ENCODE measurements around the gene ARHGDIB. TPM values are rescaled to one million over a fixed set of nuclear protein-coding genes. Genes with fewer than 3 reads are reported as not detected.

Gene ARHGDIB
- total RNA-seq, 1 experiment from 2014 or later, result 1.6 TPM

- ChIA-PET CTCF (interaction anchor here (2.2 kb wide), 1 partner anchor 9 kb away, joined by 10 read pairs; no protein-coding TSS in a partner anchor), POLR2A (interaction anchor here (0.7 kb wide), 1 partner anchor 327 kb away, joined by 3 read pairs; no protein-coding TSS in a partner anchor)
- ATAC-seq (no peak), DNase-seq (ENCODE audit: low spot score) (no peak)
- no peaks in the 10 kb centered on the region for H3K27me3 Mint-ChIP-seq (ENCODE audit: low read depth)
- H3K27ac Mint-ChIP-seq, result no peak overlapping the region
- peaks cover 19% of the 10 kb centered on the region for H3K4me1 Mint-ChIP-seq
- no peaks in the 10 kb centered on the region for H3K36me3 Mint-ChIP-seq
- H3K4me3 Mint-ChIP-seq, result no peak overlapping the region
- TF ChIP-seq KAT7 (CRISPR knock-in tag; IDR thresholded peaks at IDR 0.05; ENCODE audit: borderline replicate concordance), result no peak
- no peaks in the 10 kb centered on the region for H3K9me3 Mint-ChIP-seq
Measured at GRCh38 chr12:14927267-14927666, 34.1 kb downstream of the ARHGDIB start.

GRCh38 chr12:14924541-14924940 is 36.9 kb downstream of the ARHGDIB start:
- POLR2A ChIA-PET, result no interaction called here
- no peak for TF ChIP-seq IRF2 (CRISPR knock-in tag; IDR thresholded peaks at IDR 0.05; ENCODE audit: borderline replicate concordance, low read depth)
- no peak for TF ChIP-seq ATF1 (CRISPR knock-in tag; IDR thresholded peaks at IDR 0.05)
- TF ChIP-seq CBFB (CRISPR knock-in tag; IDR thresholded peaks at IDR 0.05; ENCODE audit: low read depth), result no peak
- no peak for TF ChIP-seq CTCF (IDR thresholded peaks at IDR 0.05)
- TF ChIP-seq CREM (CRISPR knock-in tag; IDR thresholded peaks at IDR 0.05), result no peak
- TF ChIP-seq PRDM15 (CRISPR knock-in tag; IDR thresholded peaks at IDR 0.05), result no peak
- no peak for TF ChIP-seq GTF2I (CRISPR knock-in tag; conservative IDR thresholded peaks at IDR 0.05)
- no peak for TF ChIP-seq FOXP1 (CRISPR knock-in tag; IDR thresholded peaks at IDR 0.05; ENCODE audit: borderline replicate concordance)
- TF ChIP-seq MAX (CRISPR knock-in tag; IDR thresholded peaks at IDR 0.05), result no peak
- TF ChIP-seq TEAD1 (CRISPR knock-in tag; IDR thresholded peaks at IDR 0.05), result no peak
- TF ChIP-seq GABPB1 (CRISPR knock-in tag; IDR thresholded peaks at IDR 0.05), result no peak
- TF ChIP-seq IRF1 (CRISPR knock-in tag; IDR thresholded peaks at IDR 0.05), result no peak
- TF ChIP-seq ETV6 (CRISPR knock-in tag; IDR thresholded peaks at IDR 0.05), result no peak
- no peak for TF ChIP-seq HMGA2 (CRISPR knock-in tag; IDR thresholded peaks at IDR 0.05)
- TF ChIP-seq ZNF416 (CRISPR knock-in tag; IDR thresholded peaks at IDR 0.05), result no peak
- no peak for TF ChIP-seq NR3C1 (CRISPR knock-in tag; conservative IDR thresholded peaks at IDR 0.05; ENCODE audit: low read depth)
- Mint-ChIP-seq H3K36me3 (no peaks in the 10 kb centered on the region), H3K27me3 (ENCODE audit: low read depth) (no peaks in the 10 kb centered on the region), H3K9me3 (no peaks in the 10 kb centered on the region), H3K4me3 (no peak overlapping the region), H3K27ac (no peak overlapping the region), H3K4me1 (peaks cover 17% of the 10 kb centered on the region)
- no peak for ATAC-seq
- CTCF ChIA-PET, result no interaction called here
- DNase-seq (ENCODE audit: low spot score), result no peak

- TF ChIP-seq GRHL2 (CRISPR knock-in tag; IDR thresholded peaks at IDR 0.05; ENCODE audit: insufficient replicate concordance, severe bottlenecking) (no peak), PREB (CRISPR knock-in tag; IDR thresholded peaks at IDR 0.05; ENCODE audit: borderline replicate concordance) (no peak), ZNF396 (CRISPR knock-in tag; IDR thresholded peaks at IDR 0.05; ENCODE audit: borderline replicate concordance) (no peak), ZNF219 (CRISPR knock-in tag; IDR thresholded peaks at IDR 0.05; ENCODE audit: borderline replicate concordance) (no peak), FOXP1 (CRISPR knock-in tag; IDR thresholded peaks at IDR 0.05; ENCODE audit: borderline replicate concordance) (no peak), JUN (CRISPR knock-in tag; IDR thresholded peaks at IDR 0.05) (no peak)
- H3K4me1 Mint-ChIP-seq, result peaks cover 13% of the 10 kb centered on the region
- no peak for DNase-seq (ENCODE audit: low spot score)
- H3K9me3 Mint-ChIP-seq, result no peaks in the 10 kb centered on the region
- ATAC-seq, result no peak
- H3K27me3 Mint-ChIP-seq (ENCODE audit: low read depth), result no peaks in the 10 kb centered on the region
- no peak overlapping the region for H3K27ac Mint-ChIP-seq
- POLR2A ChIA-PET, result no interaction called here
- no peaks in the 10 kb centered on the region for H3K36me3 Mint-ChIP-seq
- no peak overlapping the region for H3K4me3 Mint-ChIP-seq
- CTCF ChIA-PET, result no interaction called here
Measured at GRCh38 chr12:14923944-14924343, 37.5 kb downstream of the ARHGDIB start.

Data from WTC11 (cell line).